ENCODE data around the gene RPS18. TPM values are rescaled to one million over a fixed set of nuclear protein-coding genes. Genes with fewer than 3 reads are reported as not detected.
"Not testable (repeated sequence)": the region's sequence is repeated elsewhere in the genome, so short reads cannot be mapped to it uniquely, and the experiment has no call there.

RPS18 gene
- polyA plus RNA-seq, 3 donors from 2014 or later = 2,992 to 6,506 (median 3,113) TPM

DNA sequence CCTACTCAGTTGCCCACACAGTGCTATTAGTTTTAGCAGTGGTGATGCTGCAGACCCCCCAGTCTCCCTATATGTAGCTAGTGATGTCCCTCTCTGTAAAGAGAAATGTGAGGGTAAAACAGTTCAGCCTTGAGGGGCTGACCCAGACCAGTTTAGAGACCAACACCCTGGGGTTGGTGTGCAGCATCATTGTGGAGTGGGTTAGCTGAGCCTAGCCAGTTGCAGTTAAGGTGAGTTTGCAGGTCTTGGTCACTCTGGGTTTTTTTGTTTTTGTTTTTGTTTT lies 4.6 kb downstream of the RPS18 start:
- H3K9me3 Mint-ChIP-seq = no peaks in the 10 kb centered on the region
- H3K4me1 Mint-ChIP-seq = peaks cover 63 to 73% of the 10 kb centered on the region in 2 donors
- H3K4me3 Mint-ChIP-seq = peak overlapping the region; percentile 84 to 93 (median 88)
- peaks cover 6 to 16% (median 13%) of the 10 kb centered on the region in 3 donors for H3K27me3 Mint-ChIP-seq (ENCODE audit: low read depth in 3 of 3)
- peaks cover 12 to 31% (median 16%) of the 10 kb centered on the region in 3 donors for H3K36me3 Mint-ChIP-seq
- DNase-seq = no peak
- peak overlapping the region; percentile 93 to 98 (median 96) for H3K27ac Mint-ChIP-seq

DNA sequence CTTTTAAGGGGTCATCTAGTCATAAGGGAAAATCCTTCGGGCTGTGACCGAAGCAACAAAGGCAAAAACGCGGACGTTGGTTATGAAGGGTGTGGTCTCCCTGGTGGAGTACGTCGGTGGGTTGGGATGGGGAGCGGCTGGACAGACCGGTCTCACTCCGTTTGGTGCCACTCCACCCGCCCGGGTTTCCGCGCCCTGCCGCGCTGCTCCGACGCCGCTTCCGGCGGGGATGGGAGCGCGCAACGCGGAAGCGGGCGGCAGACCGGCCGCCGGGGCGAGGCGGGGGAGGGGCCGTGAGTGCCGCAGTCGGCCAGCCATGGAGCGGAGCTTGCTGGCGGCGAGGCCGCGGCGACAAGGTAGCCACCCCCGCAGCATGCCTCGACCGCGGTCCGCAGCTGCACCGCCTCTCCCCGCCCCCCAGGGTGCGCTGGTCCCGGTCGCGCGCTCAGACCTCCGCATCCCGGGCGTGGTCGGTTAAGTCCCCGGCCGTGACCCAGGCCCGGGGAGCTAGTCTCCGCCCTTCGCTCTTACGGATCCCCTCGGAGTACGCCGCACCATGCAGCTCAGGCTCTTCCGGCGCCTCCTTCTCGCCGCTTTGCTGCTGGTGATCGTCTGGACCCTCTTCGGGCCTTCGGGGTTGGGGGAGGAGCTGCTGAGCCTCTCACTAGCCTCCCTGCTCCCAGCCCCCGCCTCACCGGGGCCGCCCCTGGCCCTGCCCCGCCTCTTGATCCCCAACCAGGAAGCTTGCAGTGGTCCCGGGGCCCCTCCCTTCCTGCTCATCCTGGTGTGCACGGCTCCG lies 5.2 kb downstream of the RPS18 start, which contains the start of gene B3GALT4:
B3GALT4 (plus strand) TSS at position 260 of the 799 bp plus-strand sequence; CDS start at position 557, 297 bp downstream.
- Mint-ChIP-seq H3K27ac (peak within 1 kb of the TSS; percentile 93 to 98 (median 96)), H3K36me3 (peaks cover 12 to 31% (median 16%) of the 10 kb centered on the region in 3 donors), H3K4me1 (peaks cover 57 to 68% of the 10 kb centered on the region in 2 donors), H3K4me3 (peak within 1 kb of the TSS; percentile 89 to 93 (median 92)), H3K9me3 (no peaks in the 10 kb centered on the region), H3K27me3 (ENCODE audit: low read depth in 3 of 3) (peaks cover 2 to 11% (median 8%) of the 10 kb centered on the region in 3 donors)
- peak; percentile 78 to 80 (median 79) for DNase-seq

DNA sequence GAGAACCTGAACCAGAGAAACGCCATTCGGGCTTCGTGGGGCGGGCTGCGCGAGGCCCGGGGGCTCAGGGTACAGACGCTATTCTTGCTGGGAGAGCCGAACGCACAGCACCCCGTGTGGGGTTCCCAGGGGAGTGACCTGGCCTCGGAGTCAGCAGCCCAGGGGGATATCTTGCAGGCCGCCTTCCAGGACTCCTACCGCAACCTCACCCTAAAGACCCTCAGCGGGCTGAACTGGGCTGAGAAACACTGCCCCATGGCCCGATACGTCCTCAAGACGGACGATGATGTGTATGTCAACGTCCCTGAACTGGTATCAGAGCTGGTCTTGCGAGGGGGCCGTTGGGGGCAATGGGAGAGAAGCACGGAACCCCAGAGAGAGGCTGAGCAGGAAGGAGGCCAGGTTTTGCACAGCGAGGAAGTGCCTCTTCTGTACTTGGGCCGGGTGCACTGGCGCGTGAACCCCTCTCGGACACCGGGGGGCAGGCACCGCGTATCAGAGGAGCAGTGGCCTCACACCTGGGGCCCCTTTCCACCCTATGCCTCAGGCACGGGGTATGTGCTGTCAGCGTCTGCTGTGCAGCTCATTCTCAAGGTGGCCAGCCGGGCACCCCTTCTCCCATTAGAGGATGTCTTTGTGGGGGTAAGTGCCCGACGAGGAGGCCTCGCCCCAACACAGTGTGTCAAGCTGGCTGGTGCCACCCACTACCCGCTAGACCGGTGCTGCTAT lies 6.0 kb downstream of the RPS18 start:
- H3K36me3 Mint-ChIP-seq = peaks cover 12 to 33% (median 16%) of the 10 kb centered on the region in 3 donors
- no peaks in the 10 kb centered on the region for H3K9me3 Mint-ChIP-seq
- H3K27me3 Mint-ChIP-seq (ENCODE audit: low read depth in 3 of 3) = peaks cover 2 to 11% (median 7%) of the 10 kb centered on the region in 3 donors
- H3K4me1 Mint-ChIP-seq = peaks cover 50 to 60% of the 10 kb centered on the region in 2 donors
- peak overlapping the region; percentile 91 to 96 (median 94) for H3K27ac Mint-ChIP-seq
- peak in 2 of 3 donors; percentile 35 to 40 for DNase-seq
- H3K4me3 Mint-ChIP-seq = peak overlapping the region; percentile 89 to 92 (median 91)

DNA sequence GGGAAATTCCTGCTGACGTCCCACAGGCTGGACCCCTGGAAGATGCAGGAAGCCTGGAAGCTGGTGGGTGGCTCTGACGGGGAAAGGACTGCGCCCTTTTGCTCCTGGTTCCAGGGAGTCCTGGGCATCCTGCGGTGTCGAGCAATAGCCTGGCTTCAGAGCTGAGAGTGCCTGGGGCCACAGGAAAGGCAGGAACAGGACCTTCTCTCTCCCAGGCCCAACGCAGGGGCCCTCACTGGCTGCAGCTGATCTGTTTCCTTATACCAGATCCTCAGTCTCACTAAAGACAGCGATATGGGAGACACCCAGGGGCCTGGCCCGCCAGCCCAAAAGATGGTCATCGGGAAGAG lies 6.5 kb downstream of the RPS18 start:
- Mint-ChIP-seq H3K27me3 (ENCODE audit: low read depth in 3 of 3) (peaks cover 2 to 11% (median 7%) of the 10 kb centered on the region in 3 donors), H3K27ac (peak overlapping the region; percentile 35 to 96 (median 94)), H3K4me3 (peak overlapping the region; percentile 89 to 92 (median 91)), H3K4me1 (peaks cover 44 to 55% of the 10 kb centered on the region in 2 donors), H3K36me3 (peaks cover 12 to 30% (median 13%) of the 10 kb centered on the region in 3 donors), H3K9me3 (no peaks in the 10 kb centered on the region)
- no peak for DNase-seq

DNA sequence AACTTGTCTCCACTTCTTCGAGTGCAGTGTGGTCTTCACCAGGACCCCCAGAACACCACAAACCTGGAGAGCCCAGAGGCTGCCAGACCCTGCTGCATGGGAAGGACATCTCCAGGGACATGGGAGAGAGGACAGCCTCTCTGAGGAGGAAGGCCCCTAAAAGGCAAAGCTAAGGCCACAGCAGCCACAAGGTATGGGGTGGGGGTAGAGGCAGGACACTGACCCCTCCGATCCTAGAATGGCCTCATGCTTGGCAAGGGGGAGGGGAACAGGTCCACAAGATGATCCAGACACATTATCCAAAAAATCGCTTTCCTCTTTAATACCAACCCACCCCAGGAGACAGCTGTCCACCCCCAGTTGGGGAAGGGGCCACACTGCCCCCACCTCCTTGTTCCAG lies 6.9 kb downstream of the RPS18 start:
- H3K4me1 Mint-ChIP-seq = peaks cover 43 to 51% of the 10 kb centered on the region in 2 donors
- H3K27me3 Mint-ChIP-seq (ENCODE audit: low read depth in 3 of 3) = peaks cover 2 to 11% (median 7%) of the 10 kb centered on the region in 3 donors
- no peak for DNase-seq
- H3K4me3 Mint-ChIP-seq = peak overlapping the region; percentile 35 to 92 (median 90)
- peaks cover 12 to 27% (median 12%) of the 10 kb centered on the region in 3 donors for H3K36me3 Mint-ChIP-seq
- H3K27ac Mint-ChIP-seq = peak overlapping the region; percentile 35 to 96 (median 94)
- no peaks in the 10 kb centered on the region for H3K9me3 Mint-ChIP-seq

DNA sequence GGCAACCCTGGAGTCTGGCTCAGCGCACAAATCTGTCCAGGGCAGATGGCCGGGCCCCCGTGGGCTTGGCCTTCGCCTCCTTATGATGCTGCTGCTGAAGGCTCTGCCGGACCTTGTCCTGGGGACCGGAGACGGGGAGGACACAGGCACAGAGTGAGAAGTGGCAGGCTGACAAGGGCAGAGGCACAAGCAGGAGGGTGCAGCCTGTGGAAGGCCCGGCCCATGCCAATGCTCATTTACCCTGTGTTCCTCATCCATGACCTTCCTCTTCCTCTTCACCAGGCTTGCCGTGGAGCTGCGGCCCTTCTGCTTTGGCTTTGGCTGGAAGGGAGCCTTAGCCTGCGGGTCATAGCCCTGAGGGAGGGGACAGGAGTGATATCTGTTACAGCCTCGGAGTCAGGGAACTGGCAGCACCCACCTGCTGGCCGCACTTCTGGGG lies 7.4 kb downstream of the RPS18 start:
- H3K9me3 Mint-ChIP-seq = no peaks in the 10 kb centered on the region
- peaks cover 42 to 47% of the 10 kb centered on the region in 2 donors for H3K4me1 Mint-ChIP-seq
- peaks cover 2 to 11% (median 7%) of the 10 kb centered on the region in 3 donors for H3K27me3 Mint-ChIP-seq (ENCODE audit: low read depth in 3 of 3)
- no peak for DNase-seq
- H3K27ac Mint-ChIP-seq = peak overlapping the region; percentile 38 to 96 (median 74)
- H3K36me3 Mint-ChIP-seq = peaks cover 10 to 28% (median 12%) of the 10 kb centered on the region in 3 donors
- peak overlapping the region in 3 of 5 donors; percentile 35 to 92 (median 91) for H3K4me3 Mint-ChIP-seq

DNA sequence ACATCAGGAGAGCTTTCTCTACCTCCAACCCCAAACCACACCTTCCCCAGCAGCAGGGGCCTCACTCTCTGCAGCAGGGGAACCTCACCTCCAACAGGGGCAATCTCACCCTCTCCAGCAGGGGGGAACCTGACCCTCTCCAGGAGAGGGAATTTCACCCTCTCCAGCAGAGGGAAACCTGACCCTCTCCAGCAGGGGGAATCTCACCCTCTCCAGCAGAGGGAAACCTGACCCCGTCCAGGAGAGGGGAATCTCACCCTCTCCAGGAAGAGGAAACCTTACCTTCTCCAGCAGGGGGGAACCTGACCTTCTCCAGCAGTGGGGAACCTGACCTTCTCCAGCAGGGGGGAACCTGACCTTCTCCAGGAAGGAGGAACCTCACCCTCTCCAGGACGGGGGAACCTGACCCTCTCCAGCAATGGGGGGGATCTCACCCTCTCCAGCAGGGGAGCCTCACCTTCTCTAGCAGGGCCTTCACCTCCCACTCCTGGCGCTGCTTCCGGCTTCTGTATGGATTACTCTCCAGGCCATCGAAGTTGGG lies 8.2 kb downstream of the RPS18 start:
- H3K9me3 Mint-ChIP-seq = no peaks in the 10 kb centered on the region
- peak overlapping the region in 5 of 6 donors; percentile 18 to 79 (median 40) for H3K27ac Mint-ChIP-seq
- H3K4me1 Mint-ChIP-seq = peaks cover 35 to 39% of the 10 kb centered on the region in 2 donors
- peaks cover 2 to 11% (median 7%) of the 10 kb centered on the region in 3 donors for H3K27me3 Mint-ChIP-seq (ENCODE audit: low read depth in 3 of 3)
- H3K4me3 Mint-ChIP-seq = no peak overlapping the region
- peaks cover 4 to 22% (median 5%) of the 10 kb centered on the region in 3 donors for H3K36me3 Mint-ChIP-seq
- no peak for DNase-seq

DNA sequence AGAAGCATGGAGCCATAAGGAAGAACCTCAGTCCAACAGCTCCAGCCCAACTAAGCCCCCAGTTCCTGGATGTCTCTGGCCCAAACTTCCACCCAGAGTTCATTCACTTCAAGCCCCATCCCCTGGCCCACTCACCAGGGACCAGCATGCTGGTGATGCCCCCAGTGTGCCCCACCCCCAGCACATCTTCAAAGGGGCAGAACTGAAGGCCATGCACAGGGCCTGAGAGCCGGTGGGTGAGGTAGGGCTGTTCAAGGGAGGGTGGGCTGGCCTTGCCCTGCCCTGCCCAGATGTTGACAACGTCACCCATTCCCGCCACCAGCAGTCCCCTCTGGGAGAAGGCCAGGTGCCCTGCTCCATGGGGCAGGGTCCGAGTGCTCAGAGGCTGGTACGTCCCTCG lies 8.7 kb downstream of the RPS18 start:
- Mint-ChIP-seq H3K27me3 (ENCODE audit: low read depth in 3 of 3) (peaks cover 2 to 11% (median 7%) of the 10 kb centered on the region in 3 donors), H3K4me3 (no peak overlapping the region), H3K36me3 (peaks cover 4 to 18% (median 5%) of the 10 kb centered on the region in 3 donors), H3K9me3 (no peaks in the 10 kb centered on the region), H3K27ac (peak overlapping the region in 5 of 6 donors; percentile 18 to 53 (median 35)), H3K4me1 (peaks cover 35% of the 10 kb centered on the region in 2 donors)
- DNase-seq = no peak

DNA sequence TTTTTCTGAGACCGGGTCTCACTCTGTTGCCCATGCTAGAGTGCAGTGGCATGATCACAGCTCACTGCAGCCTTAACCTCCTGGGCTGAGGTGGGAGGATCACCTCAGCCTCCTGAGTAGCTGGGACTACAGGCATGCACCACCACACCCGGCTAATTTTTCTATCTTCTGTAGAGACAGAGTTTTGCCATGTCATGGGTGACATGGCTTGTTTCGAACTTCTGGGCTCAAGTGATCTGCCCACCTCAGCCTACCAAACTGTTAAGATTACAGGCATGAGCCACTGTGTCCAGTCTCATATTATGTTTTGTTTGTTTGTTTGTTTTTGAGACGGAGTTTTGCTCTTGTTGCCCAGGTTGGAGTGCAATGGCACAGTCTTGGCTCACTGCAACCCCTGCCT lies 13.3 kb downstream of the RPS18 start:
- peaks cover 37 to 43% of the 10 kb centered on the region in 2 donors for H3K4me1 Mint-ChIP-seq
- peaks cover 4 to 23% (median 14%) of the 10 kb centered on the region in 3 donors for H3K36me3 Mint-ChIP-seq
- not testable (repeated sequence) for H3K27me3 Mint-ChIP-seq (ENCODE audit: low read depth in 3 of 3); H3K9me3 Mint-ChIP-seq; H3K4me3 Mint-ChIP-seq; H3K27ac Mint-ChIP-seq; DNase-seq

DNA sequence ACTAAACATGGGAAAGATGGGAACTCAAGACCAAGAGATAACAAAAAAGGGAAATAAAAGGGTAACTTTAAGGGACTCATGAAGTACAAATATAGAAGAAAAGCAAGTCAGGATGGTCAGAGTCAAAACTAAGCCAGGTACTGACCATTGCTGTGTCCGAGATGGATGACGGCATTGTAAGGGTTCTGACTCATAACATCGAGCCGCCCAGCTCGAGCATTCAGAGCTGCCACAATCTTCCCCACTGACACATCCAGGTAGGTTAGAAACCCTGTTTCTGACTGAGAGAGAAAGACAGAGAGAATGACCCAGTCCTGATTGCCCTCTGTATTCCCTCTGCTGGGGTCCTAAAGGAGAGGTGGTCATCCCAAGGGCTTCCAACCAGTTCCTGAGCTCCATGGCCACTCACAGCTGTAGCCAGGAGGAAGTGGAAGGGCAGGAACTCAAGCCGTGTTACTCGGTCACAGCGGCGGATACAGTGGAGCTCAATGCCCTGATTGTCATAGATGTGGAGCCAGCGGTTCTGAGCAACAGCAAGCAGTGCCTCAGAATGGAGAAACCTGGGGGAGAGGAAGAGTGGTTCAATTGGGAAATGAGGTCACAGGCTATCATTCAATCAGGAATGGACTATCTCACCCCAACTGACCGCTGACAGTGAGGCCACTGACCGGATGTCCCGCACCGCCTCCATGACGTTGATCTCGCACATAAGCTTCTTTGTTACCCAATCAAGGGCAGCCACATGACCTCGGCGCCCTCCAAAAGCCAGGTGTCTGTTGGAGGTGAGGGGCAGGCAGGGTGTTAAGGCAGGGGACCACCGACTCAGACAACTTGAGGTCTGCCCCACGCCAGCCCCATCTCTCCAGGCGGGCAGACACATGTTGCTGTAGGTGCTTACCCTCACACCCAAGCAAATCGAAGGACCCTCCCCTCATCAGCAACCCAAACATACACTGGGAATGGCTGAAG lies 15.4 kb downstream of the RPS18 start:
- Mint-ChIP-seq H3K4me3 (peak overlapping the region; percentile 50 to 99 (median 98)), H3K4me1 (peaks cover 50% of the 10 kb centered on the region in 2 donors), H3K9me3 (no peaks in the 10 kb centered on the region), H3K27me3 (ENCODE audit: low read depth in 3 of 3) (peaks cover 0 to 5% (median 2%) of the 10 kb centered on the region in 3 donors), H3K36me3 (peaks cover 4 to 33% (median 9%) of the 10 kb centered on the region in 3 donors), H3K27ac (peak overlapping the region in 3 of 6 donors; percentile 3 to 74 (median 53))
- DNase-seq = no peak

DNA sequence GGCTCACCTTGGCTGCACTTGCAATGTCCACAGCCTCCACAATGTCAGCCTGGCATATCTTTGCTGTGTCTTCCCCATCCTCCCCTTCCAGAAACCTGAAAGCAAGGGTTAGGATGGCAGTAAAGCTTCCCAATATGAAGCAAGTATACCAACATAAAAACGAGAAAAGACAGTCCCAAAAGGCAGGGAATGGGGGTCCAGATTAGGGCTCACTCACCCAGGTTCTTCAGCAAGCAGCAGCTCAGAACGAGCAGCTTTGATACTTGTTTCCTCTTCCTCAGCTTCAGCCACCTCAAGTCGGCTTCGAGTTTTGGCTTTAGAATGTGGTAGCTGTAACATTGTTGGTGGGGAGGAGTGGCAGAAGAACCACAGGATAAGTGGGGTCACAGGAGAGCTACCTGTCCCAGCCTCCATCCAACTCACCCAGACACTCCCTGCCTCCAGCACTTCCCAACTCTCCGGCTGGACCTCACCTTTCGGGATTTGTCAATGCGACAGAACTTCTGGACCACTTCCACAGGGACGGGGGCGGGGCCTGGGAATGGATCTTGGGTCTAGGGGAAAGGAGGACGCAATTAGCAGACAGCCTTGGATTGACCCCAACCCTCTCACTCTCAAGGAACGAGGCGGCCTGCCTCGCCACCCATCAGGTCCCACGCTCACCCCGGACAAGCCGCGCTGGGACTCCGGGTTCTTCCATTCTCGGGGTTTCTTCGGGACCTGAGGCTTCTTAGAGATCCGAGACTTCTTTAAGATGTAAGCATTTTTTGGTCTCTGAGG lies 16.5 kb downstream of the RPS18 start:
- peak overlapping the region; percentile 87 to 97 (median 94) for H3K27ac Mint-ChIP-seq
- H3K4me3 Mint-ChIP-seq = peak overlapping the region; percentile 97 to 99 (median 98)
- H3K27me3 Mint-ChIP-seq (ENCODE audit: low read depth in 3 of 3) = peaks cover 0 to 5% (median 2%) of the 10 kb centered on the region in 3 donors
- DNase-seq = no peak
- H3K9me3 Mint-ChIP-seq = no peaks in the 10 kb centered on the region
- H3K4me1 Mint-ChIP-seq = peaks cover 50% of the 10 kb centered on the region in 2 donors
- H3K36me3 Mint-ChIP-seq = peaks cover 7 to 37% (median 9%) of the 10 kb centered on the region in 3 donors

Measured in immature natural killer cell (primary cell).